ENCODE measurements around the gene NAA20.

The NAA20 gene

GRCh38 chr20:20076297-20077065, 59.3 kb downstream of the NAA20 start:
- no peak for DNase-seq (ENCODE audit: low spot score)

DNA sequence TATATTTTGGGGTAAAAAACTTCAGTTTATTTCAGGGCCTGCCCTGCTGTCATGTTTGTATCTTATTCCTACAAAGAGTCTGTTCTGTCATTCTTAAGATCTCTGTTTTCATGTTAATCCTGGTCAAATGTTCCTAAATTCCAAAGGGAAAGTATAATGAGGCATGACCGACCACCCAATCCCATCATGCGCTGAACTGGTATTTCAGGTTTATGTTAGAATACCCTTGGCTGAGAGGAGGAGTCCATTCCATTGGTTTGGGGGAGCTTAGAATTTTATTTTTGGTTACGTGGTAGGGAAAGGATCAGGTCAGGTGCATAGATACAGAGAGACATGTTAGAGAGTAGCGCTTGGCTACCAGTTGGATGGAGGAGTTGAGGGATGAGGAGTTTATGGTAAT, 60.9 kb downstream of the NAA20 start:
- DNase-seq (ENCODE audit: low spot score), result no peak

DNA sequence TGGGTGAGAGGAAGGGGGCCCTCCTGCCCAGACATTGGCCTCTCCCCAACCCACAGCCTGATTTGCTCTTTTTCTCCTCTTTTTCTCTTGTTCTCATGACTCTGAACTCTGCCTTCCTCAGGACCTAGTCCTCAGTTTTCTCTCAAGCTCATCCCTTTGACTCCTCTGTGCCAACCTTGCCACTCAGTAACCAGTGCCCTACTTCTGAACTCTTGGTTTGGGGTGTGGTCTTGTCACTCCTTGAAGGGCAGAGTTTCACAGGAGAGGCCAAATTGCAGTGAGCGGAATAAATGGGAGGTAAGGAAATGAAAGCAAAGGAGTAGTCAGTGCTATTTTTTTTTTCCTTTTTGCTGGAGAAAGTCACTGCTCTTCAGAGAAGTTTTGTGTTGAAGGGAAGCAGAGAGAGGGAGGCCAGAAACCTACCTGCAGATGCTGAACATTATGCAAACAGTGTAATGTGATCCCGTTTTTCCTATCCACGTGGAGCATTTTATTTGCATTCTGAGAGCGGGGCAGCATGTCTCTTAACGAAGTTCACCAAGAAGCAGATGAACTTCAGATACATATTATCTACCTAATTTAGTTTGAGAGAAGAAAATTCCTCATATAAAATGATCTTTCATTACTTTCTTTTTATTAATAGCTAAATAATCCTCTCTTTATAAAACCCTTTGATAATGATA, 62.1 kb downstream of the NAA20 start:
- no peak for DNase-seq (ENCODE audit: low spot score)

All from CD4-positive, alpha-beta T cell treated with Interleukin-15 for 4 hours (primary cell).